ENCODE measurements around the gene MGRN1. TPM values are rescaled to one million over a fixed set of nuclear protein-coding genes. Genes with fewer than 3 reads are reported as not detected.

Gene MGRN1
- 10 to 100 TPM; 32.5 to 86.4 (median 57.6) TPM for total RNA-seq

- WGBS, 2 donors, result 15 to 22% methylated on average over 15 to 25 of the region's 42 CpGs
- Histone ChIP-seq H3K9me3 (no peaks in the 10 kb centered on the region), H3K27me3 (no peaks in the 10 kb centered on the region), H3K36me3 (no peaks in the 10 kb centered on the region), H3K4me3 (replicated peaks in 1 of 3) (peak within 1 kb of the TSS; percentile 44 to 99 (median 98)), H3K27ac (peak within 1 kb of the TSS; percentile 84 to 96 (median 86)), H3K4me1 (peaks cover 14 to 15% of the 10 kb centered on the region in 2 donors)
- DNase-seq, result peak; percentile 94 to 96
- TF ChIP-seq POLR2A (IDR thresholded peaks at IDR 0.05) (no peak), CTCF (IDR thresholded peaks at IDR 0.05) (peak; percentile 70 to 96 (median 90))
- intact Hi-C loops (cut with DNase I), result no loop called here
These were observed at the start of gene MGRN1 for GRCh38 chr16:4624015-4624826. TSS of gene MGRN1 (plus strand) at chr16:4624826. CDS start at chr16:4624961, 135 bp downstream.

GRCh38 chr16:4574919-4575705, 49.5 kb upstream of the MGRN1 start:
- H3K27ac ChIP-seq, result no peak overlapping the region
- H3K36me3 ChIP-seq, result no peaks in the 10 kb centered on the region
- no peak overlapping the region for H3K4me3 ChIP-seq (replicated peaks in 1 of 3)
- TF ChIP-seq CTCF (IDR thresholded peaks at IDR 0.05) (no peak), POLR2A (IDR thresholded peaks at IDR 0.05) (no peak)
- 73% methylated on average over 6 to 9 of the region's 11 CpGs for WGBS, 2 donors
- intact Hi-C loops (cut with DNase I), result no loop called here
- H3K27me3 ChIP-seq, result no peaks in the 10 kb centered on the region
- H3K4me1 ChIP-seq, result no peaks in the 10 kb centered on the region
- no peak for DNase-seq
- H3K9me3 ChIP-seq, result no peaks in the 10 kb centered on the region

GRCh38 chr16:4576008-4576407, 48.6 kb upstream of the MGRN1 start:
- H3K36me3 ChIP-seq, result no peaks in the 10 kb centered on the region
- TF ChIP-seq POLR2A (IDR thresholded peaks at IDR 0.05) (no peak), CTCF (IDR thresholded peaks at IDR 0.05) (no peak)
- no peak overlapping the region for H3K4me3 ChIP-seq (replicated peaks in 1 of 3)
- 95 to 99% methylated on average over 11 to 14 of the region's 15 CpGs for WGBS, 2 donors
- H3K27ac ChIP-seq, result no peak overlapping the region
- no peaks in the 10 kb centered on the region for H3K9me3 ChIP-seq
- intact Hi-C loops (cut with DNase I), result no loop called here
- no peaks in the 10 kb centered on the region for H3K27me3 ChIP-seq
- no peaks in the 10 kb centered on the region for H3K4me1 ChIP-seq
- DNase-seq, result no peak

DNA sequence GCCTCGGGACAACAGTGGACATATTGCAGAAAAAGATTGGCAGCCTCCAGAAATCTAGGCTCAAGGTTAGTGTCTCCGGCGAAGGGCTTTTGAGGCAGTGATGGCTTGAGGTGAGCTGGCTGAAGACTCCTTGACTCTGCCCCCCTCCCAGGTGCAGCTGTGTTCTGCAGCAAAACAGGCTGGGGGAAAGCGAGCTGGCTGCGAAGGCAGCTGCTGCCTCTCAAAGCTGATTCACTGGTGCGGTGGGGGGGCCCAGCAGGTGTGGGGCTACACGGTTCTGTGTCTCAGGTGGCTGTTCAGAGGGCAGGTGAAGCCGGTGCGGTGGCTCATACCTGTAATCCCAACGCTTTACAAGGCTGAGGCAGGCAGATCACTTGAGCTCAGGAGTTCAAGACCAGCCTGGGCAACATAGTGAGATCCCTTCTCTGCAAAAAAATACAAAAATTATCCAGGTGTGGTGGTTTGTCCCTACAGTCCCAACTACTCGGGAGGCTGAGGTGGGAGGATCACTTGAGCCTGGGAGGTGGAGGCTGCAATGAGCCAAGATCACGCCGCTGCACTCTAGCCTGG, 45.6 kb upstream of the MGRN1 start:
- Histone ChIP-seq H3K36me3 (no peaks in the 10 kb centered on the region), H3K27me3 (no peaks in the 10 kb centered on the region), H3K9me3 (no peaks in the 10 kb centered on the region), H3K4me1 (no peaks in the 10 kb centered on the region), H3K4me3 (replicated peaks in 1 of 3) (no peak overlapping the region), H3K27ac (no peak overlapping the region)
- intact Hi-C loops (cut with DNase I), result no loop called here
- TF ChIP-seq POLR2A (IDR thresholded peaks at IDR 0.05), result no peak
- no peak for TF ChIP-seq CTCF (IDR thresholded peaks at IDR 0.05)
- 84 to 86% methylated on average over 11 to 13 of the region's 13 CpGs for WGBS, 2 donors
- DNase-seq, result no peak
